WTC11 (cell line): ENCODE results near the gene PABPN1. TPM values are rescaled to one million over a fixed set of nuclear protein-coding genes. Genes with fewer than 3 reads are reported as not detected.

Experiments used
- ATAC-seq: fragments of 200-7000 bp; cut with Tn5 transposase; 2 replicates; pipeline ENCODE4 v1.10.0; 2021; ENCODE audit warnings: mild to moderate bottlenecking, moderate library complexity
- CTCF ChIA-PET: fragments of 300-600 bp; sonication (Branson Sonifier 250); formaldehyde crosslinking; loops from one replicate; lab custom pipeline; 2021; ENCODE audit warnings: antibody characterized with exemption; lab: Charles Lee
- POLR2A ChIA-PET: fragments of 350-600 bp; sonication (Branson Sonifier 250); formaldehyde crosslinking; loops from one replicate; lab custom pipeline; 2021; ENCODE audit warnings: antibody characterized with exemption; lab: Charles Lee
- DNase-seq: peaks from one replicate; pipeline ENCODE4 v3.0.0; 2021; ENCODE audit warnings: low spot score
- H3K27ac Mint-ChIP-seq: 2 replicates; pipeline ENCODE4 v1.8.0; 2021; ENCODE audit warnings: mixed read lengths
- H3K27me3 Mint-ChIP-seq: 2 replicates; pipeline ENCODE4 v1.8.0; 2021; ENCODE audit warnings: low read depth, mild to moderate bottlenecking, moderate library complexity, mixed read lengths
- H3K36me3 Mint-ChIP-seq: 2 replicates; pipeline ENCODE4 v1.8.0; 2021; ENCODE audit warnings: mixed read lengths
- H3K4me1 Mint-ChIP-seq: 2 replicates; pipeline ENCODE4 v1.8.0; 2022; ENCODE audit warnings: mixed read lengths
- H3K4me3 Mint-ChIP-seq: 2 replicates; pipeline ENCODE4 v1.8.0; 2021; ENCODE audit warnings: mild to moderate bottlenecking, moderate library complexity, mixed read lengths
- H3K9me3 Mint-ChIP-seq: 2 replicates; pipeline ENCODE4 v1.8.0; 2021; ENCODE audit warnings: mixed read lengths
- CBFB ChIP-seq: sonication (generic); formaldehyde crosslinking; IDR thresholded peaks from 2 replicates; pipeline ENCODE4 v1.8.1; 2022; ENCODE audit warnings: mild to moderate bottlenecking, low read depth, missing genetic modification reagents
- CREB1 ChIP-seq: sonication (generic); formaldehyde crosslinking; IDR thresholded peaks from 2 replicates; pipeline ENCODE4 v1.8.0; 2023; ENCODE audit warnings: mild to moderate bottlenecking, missing genetic modification reagents
- CREM ChIP-seq: sonication (generic); formaldehyde crosslinking; IDR thresholded peaks from 2 replicates; pipeline ENCODE4 v1.8.1; 2022; ENCODE audit warnings: mild to moderate bottlenecking, missing genetic modification reagents, moderate library complexity
- EMX1 ChIP-seq: fragments of 250-450 bp; sonication (Bioruptor Pico); IDR thresholded peaks from 2 replicates; pipeline ENCODE4 v1.8.0; 2021; ENCODE audit warnings: mild to moderate bottlenecking
- ESRRA ChIP-seq: sonication (generic); formaldehyde crosslinking; IDR thresholded peaks from 2 replicates; pipeline ENCODE4 v1.8.1; 2022; ENCODE audit warnings: mild to moderate bottlenecking, missing genetic modification reagents, borderline replicate concordance
- GABPB1 ChIP-seq: sonication (generic); formaldehyde crosslinking; IDR thresholded peaks from 2 replicates; pipeline ENCODE4 v1.8.1; 2023; ENCODE audit warnings: mild to moderate bottlenecking, missing genetic modification reagents
- JUN ChIP-seq: sonication (generic); formaldehyde crosslinking; IDR thresholded peaks from 2 replicates; pipeline ENCODE4 v1.8.0; 2023; ENCODE audit warnings: mild to moderate bottlenecking, missing genetic modification reagents
- KAT7 ChIP-seq: sonication (generic); formaldehyde crosslinking; IDR thresholded peaks from 2 replicates; pipeline ENCODE4 v1.8.1; 2023; ENCODE audit warnings: missing genetic modification reagents, mild to moderate bottlenecking, borderline replicate concordance
- NFE2L1 ChIP-seq: sonication (generic); formaldehyde crosslinking; IDR thresholded peaks from 2 replicates; pipeline ENCODE4 v1.8.1; 2023; ENCODE audit warnings: missing genetic modification reagents
- NR2C2 ChIP-seq: sonication (generic); formaldehyde crosslinking; IDR thresholded peaks from 2 replicates; pipeline ENCODE4 v1.8.0; 2022; ENCODE audit warnings: mild to moderate bottlenecking, missing genetic modification reagents
- RORB ChIP-seq: fragments of 250-450 bp; sonication (Bioruptor Pico); IDR thresholded peaks from 2 replicates; pipeline ENCODE4 v1.9.0; 2021; ENCODE audit warnings: mild to moderate bottlenecking
- SMAD3 ChIP-seq: sonication (generic); formaldehyde crosslinking; IDR thresholded peaks from 2 replicates; pipeline ENCODE4 v1.8.0; 2022; ENCODE audit warnings: missing genetic modification reagents, mild to moderate bottlenecking, borderline replicate concordance
- TCF7 ChIP-seq: sonication (generic); formaldehyde crosslinking; IDR thresholded peaks from 2 replicates; pipeline ENCODE4 v1.8.0; 2022; ENCODE audit warnings: mild to moderate bottlenecking, low read depth, missing genetic modification reagents, moderate library complexity
- TEAD4 ChIP-seq: sonication (generic); formaldehyde crosslinking; IDR thresholded peaks from 2 replicates; pipeline ENCODE4 v1.8.0; 2022; ENCODE audit warnings: mild to moderate bottlenecking, missing genetic modification reagents
- TP53 ChIP-seq: sonication (generic); formaldehyde crosslinking; IDR thresholded peaks from 2 replicates; pipeline ENCODE4 v1.8.1; 2023; ENCODE audit warnings: mild to moderate bottlenecking, missing genetic modification reagents
- ZNF138 ChIP-seq: sonication (generic); formaldehyde crosslinking; conservative IDR thresholded peaks from 2 replicates; pipeline ENCODE4 v1.8.1; 2022; ENCODE audit warnings: mild to moderate bottlenecking, moderate library complexity, missing genetic modification reagents
- ZNF423 ChIP-seq: fragments of 250-450 bp; sonication (Bioruptor Pico); IDR thresholded peaks from 2 replicates; pipeline ENCODE4 v2.1.2; 2022; ENCODE audit warnings: mild to moderate bottlenecking, moderate library complexity
- total RNA-seq: library from RNA; stranded (reverse); gene quantifications from 3 replicates; pipeline ENCODE4 v1.2.3, GENCODE V29; 2021
- TF ChIP-seq, protein P1 (sequence below): sonication (generic); formaldehyde crosslinking; IDR thresholded peaks from 2 replicates; pipeline ENCODE4 v1.8.1; 2023; ENCODE audit warnings: mild to moderate bottlenecking, missing genetic modification reagents, moderate library complexity
- TF ChIP-seq, protein P2 (sequence below): sonication (generic); formaldehyde crosslinking; IDR thresholded peaks from 2 replicates; pipeline ENCODE4 v1.8.1; 2022; ENCODE audit warnings: mild to moderate bottlenecking, moderate library complexity, missing genetic modification reagents
- TF ChIP-seq, protein P3 (sequence below): fragments of 250-450 bp; sonication (Bioruptor Pico); IDR thresholded peaks from 2 replicates; pipeline ENCODE4 v1.9.0; 2021; ENCODE audit warnings: mild to moderate bottlenecking
- TF ChIP-seq, protein P4 (sequence below): sonication (generic); formaldehyde crosslinking; IDR thresholded peaks from 2 replicates; pipeline ENCODE4 v1.8.0; 2022; ENCODE audit warnings: mild to moderate bottlenecking, missing genetic modification reagents
- TF ChIP-seq, protein P5 (sequence below): sonication (generic); formaldehyde crosslinking; IDR thresholded peaks from 2 replicates; pipeline ENCODE4 v1.8.1; 2022; ENCODE audit warnings: mild to moderate bottlenecking, missing genetic modification reagents, moderate library complexity, borderline replicate concordance
- TF ChIP-seq, protein P6 (sequence below): sonication (generic); formaldehyde crosslinking; IDR thresholded peaks from 2 replicates; pipeline ENCODE4 v1.8.1; 2023; ENCODE audit warnings: mild to moderate bottlenecking, missing genetic modification reagents, moderate library complexity
- TF ChIP-seq, protein P7 (sequence below): sonication (generic); formaldehyde crosslinking; IDR thresholded peaks from 2 replicates; pipeline ENCODE4 v1.8.0; 2023; ENCODE audit warnings: mild to moderate bottlenecking, missing genetic modification reagents

The PABPN1 gene
- total RNA-seq, 1 experiment from 2014 or later = 321 TPM

DNA sequence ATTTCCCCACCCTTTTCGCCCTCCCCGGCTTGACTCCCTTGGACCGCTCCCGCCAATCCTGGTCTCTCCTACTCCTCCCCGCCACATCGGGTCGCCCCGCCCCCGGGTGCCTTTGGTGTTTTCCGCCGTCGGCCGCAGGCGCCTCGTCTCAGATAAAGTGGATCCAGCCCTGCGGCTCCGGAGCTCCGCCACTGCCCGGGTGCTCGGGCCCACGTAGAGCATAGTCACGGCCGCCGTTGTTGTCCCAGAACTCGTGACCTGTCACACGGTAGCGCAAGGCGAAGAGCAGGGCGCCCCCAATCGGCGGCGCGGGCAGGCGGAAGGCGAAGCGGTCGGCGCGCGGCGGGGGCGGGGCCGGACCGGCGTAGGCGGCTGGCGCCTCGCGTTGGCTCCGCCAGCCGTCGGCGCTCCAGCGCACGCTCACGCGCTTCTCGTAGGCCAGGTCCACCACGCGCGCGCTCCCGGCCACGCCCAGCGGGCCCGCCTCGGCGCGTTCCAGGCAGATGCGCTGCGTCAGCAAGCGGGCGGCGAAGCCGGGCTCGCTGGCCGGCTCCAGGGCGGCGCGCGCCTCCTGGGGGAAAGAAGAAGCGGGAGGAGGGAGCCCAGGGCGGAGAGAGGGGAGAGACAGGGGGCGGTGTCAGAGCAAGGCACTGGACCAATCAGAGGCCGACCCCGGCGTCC lies 19.8 kb upstream of the PABPN1 start (continued):
- TF ChIP-seq GABPB1 (CRISPR knock-in tag) = peak; percentile 84
- TF ChIP-seq, protein P1, sequence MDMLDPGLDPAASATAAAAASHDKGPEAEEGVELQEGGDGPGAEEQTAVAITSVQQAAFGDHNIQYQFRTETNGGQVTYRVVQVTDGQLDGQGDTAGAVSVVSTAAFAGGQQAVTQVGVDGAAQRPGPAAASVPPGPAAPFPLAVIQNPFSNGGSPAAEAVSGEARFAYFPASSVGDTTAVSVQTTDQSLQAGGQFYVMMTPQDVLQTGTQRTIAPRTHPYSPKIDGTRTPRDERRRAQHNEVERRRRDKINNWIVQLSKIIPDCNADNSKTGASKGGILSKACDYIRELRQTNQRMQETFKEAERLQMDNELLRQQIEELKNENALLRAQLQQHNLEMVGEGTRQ = peak; percentile 82
- TF ChIP-seq TCF7 (CRISPR knock-in tag) = no peak
- TF ChIP-seq TEAD4 (CRISPR knock-in tag) = peak; percentile 52; the same call in 1 of the 2 replicates
- no peak for TF ChIP-seq CREB1 (CRISPR knock-in tag)
- TF ChIP-seq, protein P2, sequence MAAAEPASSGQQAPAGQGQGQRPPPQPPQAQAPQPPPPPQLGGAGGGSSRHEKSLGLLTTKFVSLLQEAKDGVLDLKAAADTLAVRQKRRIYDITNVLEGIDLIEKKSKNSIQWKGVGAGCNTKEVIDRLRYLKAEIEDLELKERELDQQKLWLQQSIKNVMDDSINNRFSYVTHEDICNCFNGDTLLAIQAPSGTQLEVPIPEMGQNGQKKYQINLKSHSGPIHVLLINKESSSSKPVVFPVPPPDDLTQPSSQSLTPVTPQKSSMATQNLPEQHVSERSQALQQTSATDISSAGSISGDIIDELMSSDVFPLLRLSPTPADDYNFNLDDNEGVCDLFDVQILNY (CRISPR knock-in tag) = peak; percentile 85
- TF ChIP-seq CREM (CRISPR knock-in tag) = peak; percentile 79

DNA sequence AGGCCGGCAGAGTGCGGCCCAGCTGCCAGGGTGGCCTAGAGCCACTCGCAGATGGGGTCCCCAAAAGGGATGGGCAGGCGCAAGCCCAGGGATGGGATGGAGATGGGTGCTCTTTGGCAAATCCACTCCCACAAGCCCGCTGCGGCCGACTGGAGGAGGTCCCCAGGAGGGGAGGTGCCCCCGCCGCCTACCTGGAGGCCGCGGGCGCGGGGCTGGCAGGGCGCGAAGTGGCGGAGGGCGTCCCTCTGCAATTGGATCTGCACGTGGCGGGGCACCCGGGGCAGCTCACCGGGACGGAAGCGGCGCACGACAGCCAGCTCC lies 19.3 kb upstream of the PABPN1 start:
- H3K4me3 Mint-ChIP-seq = peak overlapping the region; percentile 74
- no peak overlapping the region for H3K27ac Mint-ChIP-seq
- peaks cover 10% of the 10 kb centered on the region for H3K4me1 Mint-ChIP-seq
- POLR2A ChIA-PET = interaction anchor here (0.7 to 2.7 kb wide), 4 partner anchors 19 to 207 kb away, joined by 3 to 18 read pairs (median 4); partner anchors contain the start of genes ACIN1, C14orf119 and PABPN1
- peaks cover 5% of the 10 kb centered on the region for H3K36me3 Mint-ChIP-seq
- peaks cover 58% of the 10 kb centered on the region for H3K27me3 Mint-ChIP-seq
- CTCF ChIA-PET = interaction anchor here (0.6 to 3.7 kb wide), 15 partner anchors 8 to 257 kb away, joined by 3 to 27 read pairs (median 6); partner anchors contain the start of genes CEBPE, CMTM5, HOMEZ and PABPN1
- no peaks in the 10 kb centered on the region for H3K9me3 Mint-ChIP-seq
- ATAC-seq = peak; percentile 1
- DNase-seq = no peak
- TF ChIP-seq JUN (CRISPR knock-in tag) (0 out of 2 replicates have a peak, but pooled peaks have one; percentile 69), CBFB (CRISPR knock-in tag) (no peak), EMX1 (no peak), ZNF423 (0 out of 2 replicates have a peak, but pooled peaks have one; percentile 16), NR2C2 (CRISPR knock-in tag) (no peak; the same call in 1 of the 2 replicates), SMAD3 (peak; percentile 37; the same call in 1 of the 2 replicates), RORB (no peak), TP53 (peak; percentile 8; the same call in 1 of the 2 replicates), NFE2L1 (CRISPR knock-in tag) (no peak), ZNF138 (CRISPR knock-in tag) (no peak), KAT7 (CRISPR knock-in tag) (no peak), ESRRA (CRISPR knock-in tag) (0 out of 2 replicates have a peak, but pooled peaks have one; percentile 46), CREM (CRISPR knock-in tag) (no peak)
- TF ChIP-seq, protein P3, sequence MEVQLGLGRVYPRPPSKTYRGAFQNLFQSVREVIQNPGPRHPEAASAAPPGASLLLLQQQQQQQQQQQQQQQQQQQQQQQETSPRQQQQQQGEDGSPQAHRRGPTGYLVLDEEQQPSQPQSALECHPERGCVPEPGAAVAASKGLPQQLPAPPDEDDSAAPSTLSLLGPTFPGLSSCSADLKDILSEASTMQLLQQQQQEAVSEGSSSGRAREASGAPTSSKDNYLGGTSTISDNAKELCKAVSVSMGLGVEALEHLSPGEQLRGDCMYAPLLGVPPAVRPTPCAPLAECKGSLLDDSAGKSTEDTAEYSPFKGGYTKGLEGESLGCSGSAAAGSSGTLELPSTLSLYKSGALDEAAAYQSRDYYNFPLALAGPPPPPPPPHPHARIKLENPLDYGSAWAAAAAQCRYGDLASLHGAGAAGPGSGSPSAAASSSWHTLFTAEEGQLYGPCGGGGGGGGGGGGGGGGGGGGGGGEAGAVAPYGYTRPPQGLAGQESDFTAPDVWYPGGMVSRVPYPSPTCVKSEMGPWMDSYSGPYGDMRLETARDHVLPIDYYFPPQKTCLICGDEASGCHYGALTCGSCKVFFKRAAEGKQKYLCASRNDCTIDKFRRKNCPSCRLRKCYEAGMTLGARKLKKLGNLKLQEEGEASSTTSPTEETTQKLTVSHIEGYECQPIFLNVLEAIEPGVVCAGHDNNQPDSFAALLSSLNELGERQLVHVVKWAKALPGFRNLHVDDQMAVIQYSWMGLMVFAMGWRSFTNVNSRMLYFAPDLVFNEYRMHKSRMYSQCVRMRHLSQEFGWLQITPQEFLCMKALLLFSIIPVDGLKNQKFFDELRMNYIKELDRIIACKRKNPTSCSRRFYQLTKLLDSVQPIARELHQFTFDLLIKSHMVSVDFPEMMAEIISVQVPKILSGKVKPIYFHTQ = no peak
- TF ChIP-seq, protein P4, sequence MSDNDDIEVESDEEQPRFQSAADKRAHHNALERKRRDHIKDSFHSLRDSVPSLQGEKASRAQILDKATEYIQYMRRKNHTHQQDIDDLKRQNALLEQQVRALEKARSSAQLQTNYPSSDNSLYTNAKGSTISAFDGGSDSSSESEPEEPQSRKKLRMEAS (CRISPR knock-in tag) = peak; percentile 78
- TF ChIP-seq, protein P5, sequence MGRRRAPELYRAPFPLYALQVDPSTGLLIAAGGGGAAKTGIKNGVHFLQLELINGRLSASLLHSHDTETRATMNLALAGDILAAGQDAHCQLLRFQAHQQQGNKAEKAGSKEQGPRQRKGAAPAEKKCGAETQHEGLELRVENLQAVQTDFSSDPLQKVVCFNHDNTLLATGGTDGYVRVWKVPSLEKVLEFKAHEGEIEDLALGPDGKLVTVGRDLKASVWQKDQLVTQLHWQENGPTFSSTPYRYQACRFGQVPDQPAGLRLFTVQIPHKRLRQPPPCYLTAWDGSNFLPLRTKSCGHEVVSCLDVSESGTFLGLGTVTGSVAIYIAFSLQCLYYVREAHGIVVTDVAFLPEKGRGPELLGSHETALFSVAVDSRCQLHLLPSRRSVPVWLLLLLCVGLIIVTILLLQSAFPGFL = peak; percentile 89; the same call in 1 of the 2 replicates
- TF ChIP-seq, protein P6, sequence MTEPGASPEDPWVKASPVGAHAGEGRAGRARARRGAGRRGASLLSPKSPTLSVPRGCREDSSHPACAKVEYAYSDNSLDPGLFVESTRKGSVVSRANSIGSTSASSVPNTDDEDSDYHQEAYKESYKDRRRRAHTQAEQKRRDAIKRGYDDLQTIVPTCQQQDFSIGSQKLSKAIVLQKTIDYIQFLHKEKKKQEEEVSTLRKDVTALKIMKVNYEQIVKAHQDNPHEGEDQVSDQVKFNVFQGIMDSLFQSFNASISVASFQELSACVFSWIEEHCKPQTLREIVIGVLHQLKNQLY = no peak
- TF ChIP-seq, protein P7, sequence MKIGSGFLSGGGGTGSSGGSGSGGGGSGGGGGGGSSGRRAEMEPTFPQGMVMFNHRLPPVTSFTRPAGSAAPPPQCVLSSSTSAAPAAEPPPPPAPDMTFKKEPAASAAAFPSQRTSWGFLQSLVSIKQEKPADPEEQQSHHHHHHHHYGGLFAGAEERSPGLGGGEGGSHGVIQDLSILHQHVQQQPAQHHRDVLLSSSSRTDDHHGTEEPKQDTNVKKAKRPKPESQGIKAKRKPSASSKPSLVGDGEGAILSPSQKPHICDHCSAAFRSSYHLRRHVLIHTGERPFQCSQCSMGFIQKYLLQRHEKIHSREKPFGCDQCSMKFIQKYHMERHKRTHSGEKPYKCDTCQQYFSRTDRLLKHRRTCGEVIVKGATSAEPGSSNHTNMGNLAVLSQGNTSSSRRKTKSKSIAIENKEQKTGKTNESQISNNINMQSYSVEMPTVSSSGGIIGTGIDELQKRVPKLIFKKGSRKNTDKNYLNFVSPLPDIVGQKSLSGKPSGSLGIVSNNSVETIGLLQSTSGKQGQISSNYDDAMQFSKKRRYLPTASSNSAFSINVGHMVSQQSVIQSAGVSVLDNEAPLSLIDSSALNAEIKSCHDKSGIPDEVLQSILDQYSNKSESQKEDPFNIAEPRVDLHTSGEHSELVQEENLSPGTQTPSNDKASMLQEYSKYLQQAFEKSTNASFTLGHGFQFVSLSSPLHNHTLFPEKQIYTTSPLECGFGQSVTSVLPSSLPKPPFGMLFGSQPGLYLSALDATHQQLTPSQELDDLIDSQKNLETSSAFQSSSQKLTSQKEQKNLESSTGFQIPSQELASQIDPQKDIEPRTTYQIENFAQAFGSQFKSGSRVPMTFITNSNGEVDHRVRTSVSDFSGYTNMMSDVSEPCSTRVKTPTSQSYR (CRISPR knock-in tag) = no peak
